Left hindlimb (tissue), 1 donor: ENCODE results near the gene GNB2.
"Not testable (repeated sequence)": the region's sequence is repeated elsewhere in the genome, so short reads cannot be mapped to it uniquely, and the experiment has no call there.

Experiments used
- DNase-seq: peaks from one replicate; pipeline ENCODE4 v3.0.0-alpha.2; 2018

Gene GNB2

GRCh38 chr7:100682228-100682741 is 8.7 kb downstream of the GNB2 start:
- no peak for DNase-seq

DNA sequence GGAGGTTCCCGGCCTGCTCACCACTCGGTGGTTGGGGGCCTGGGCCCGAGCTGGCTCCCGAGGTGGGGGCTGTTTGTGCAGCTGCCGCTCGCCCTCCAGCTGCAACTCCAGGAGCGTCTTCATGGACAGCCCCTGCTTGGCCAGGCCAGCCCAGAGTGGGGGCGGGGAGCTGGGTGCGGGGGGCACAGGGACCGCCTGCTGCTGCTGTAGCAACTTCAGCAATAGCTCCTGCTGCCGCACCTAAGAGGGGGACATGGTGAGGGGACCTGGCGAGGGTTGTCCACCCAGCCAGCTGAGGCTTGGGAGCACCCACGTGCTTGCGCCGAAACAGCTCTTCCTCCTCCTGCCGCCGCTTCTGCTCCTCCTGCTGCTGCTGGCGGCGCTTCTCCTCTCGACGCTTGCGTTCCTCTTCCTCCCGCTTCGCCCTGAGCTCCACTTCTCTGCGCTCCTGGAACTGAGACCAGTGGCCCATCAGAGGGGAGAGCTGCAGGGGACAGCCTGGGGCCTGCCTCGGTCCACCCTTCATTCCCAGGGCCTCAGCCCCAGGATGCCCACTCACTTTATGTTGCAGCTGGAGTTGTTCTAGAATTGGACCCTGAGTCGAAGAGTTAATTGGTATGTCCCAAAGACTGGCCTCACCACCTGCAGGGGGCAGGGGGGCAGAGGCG is 9.6 kb downstream of the GNB2 start:
- no peak for DNase-seq

DNA sequence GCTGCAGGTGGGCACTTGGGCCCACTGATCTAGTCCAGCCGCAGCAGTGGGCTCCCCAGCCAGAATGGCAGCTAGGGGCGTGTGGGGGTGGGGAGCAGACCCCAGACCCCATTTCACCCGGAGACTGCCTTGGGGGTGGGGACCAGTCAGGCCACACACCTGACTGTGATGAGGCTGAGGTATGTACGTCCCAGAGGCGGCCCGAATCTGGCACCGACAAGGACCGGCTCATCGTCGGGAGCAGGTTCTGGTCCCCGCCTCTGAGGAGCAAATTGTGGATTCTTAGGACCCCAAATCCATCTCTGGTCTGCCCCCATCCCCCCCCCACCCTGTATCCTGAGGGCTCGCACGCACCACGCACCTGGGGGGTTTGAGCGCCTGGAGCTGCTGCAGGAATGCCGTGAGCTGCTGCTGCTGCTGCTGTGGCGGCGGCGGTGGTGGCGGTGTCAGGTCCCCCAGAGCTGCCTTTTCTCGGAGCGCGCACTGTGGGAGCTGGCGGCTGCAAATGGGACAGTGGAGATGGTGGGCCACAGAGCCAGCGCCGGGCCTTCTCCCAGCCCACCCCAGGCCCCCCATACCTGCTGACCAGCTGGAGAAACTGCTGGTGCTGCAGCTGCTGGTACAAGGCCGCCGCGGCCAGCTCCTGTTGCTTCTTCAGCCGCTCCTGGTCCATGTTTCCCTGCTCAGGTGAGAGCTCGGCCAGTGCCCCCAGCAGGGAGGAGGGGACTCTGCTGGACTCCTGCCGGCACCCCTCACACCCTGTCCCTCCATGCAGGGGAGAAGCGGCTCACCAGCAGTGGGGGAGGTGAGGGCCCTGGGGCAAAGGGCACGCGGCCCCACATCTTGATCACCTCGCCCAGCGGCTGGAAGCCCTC is 10.4 kb downstream of the GNB2 start:
- no peak for DNase-seq

DNA sequence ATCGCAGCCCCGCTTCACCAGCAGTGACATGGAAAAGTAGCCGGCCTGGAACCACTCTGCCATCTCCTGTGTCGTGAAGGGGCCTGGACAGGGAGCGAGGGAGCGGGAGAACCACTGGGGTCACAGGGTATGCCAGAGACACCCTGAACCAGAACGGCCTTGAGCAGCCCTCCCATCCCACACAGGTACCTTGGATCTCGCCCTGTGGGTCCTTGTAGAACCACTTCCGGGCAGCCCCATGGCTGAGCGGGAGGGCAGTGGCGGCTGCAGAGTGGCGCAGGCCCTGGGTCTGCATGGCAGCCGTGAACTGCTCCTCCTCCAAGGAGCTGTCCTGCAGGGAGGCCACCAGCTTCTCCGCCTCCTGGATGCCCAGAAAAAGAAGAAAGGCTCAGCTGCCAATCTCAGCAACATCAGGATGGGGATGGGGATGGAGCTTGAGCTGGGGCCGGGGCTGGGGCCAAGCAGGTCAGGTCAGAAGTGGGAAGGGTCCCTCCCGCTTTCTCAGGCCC is 11.0 kb downstream of the GNB2 start:
- no peak for DNase-seq

- DNase-seq: no peak
Measured at GRCh38 chr7:100685049-100685605, 11.6 kb downstream of the GNB2 start.

DNA sequence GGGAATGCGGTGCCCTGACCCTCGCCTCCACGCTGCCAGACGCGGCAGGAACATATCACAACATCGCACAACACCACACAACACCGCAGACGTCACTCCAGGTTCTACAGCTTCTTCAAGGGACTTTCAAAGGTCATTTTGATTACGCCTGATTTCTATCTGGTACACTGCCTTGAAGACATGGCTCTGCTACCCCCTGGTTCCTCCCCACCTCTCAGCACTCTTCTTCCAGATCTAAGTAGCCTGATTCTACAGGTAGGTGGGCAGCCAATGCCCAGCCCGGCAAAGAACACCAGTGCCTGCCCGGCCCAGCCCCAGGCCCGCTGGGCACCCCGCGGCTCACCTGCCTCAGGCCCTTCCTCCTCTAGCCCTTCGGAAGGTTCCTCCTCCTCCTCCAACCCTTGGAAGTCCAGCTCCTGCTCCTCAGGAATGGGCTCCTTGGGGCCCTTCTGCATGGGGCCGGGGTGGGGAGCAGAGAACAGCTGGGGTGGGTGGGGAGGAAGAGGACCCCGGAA is 12.1 kb downstream of the GNB2 start:
- DNase-seq: no peak

DNA sequence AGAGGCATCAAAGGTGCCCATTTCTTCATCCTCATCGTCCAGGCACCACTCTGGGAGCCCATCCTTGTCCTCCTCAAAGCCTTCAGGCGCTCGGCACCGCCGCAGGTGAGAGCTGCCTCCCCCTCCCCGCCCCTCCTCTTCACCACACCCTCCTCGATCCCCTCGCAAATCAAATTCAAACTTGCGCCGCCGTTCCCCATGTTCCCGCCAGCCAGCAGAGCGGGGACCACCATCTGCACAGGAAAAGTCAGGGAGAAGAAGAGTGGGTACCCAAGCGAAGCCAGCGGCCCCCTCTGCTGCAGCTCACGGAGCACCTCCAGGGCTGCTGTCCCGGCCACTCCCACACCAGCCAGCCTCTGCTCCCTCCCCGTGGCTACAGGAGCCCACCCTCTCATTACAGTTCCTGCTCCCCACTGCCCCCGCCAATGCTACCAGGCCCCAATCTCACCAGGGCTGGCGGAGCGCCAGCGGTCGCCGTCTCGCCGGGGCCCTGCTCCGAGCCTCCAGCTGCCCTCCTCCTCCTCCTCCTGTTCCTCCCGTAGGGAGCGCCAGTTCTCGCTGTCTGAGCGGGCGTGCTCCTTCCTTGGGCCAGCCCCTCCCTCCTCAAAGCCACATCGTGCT is 12.8 kb downstream of the GNB2 start:
- DNase-seq: no peak

DNA sequence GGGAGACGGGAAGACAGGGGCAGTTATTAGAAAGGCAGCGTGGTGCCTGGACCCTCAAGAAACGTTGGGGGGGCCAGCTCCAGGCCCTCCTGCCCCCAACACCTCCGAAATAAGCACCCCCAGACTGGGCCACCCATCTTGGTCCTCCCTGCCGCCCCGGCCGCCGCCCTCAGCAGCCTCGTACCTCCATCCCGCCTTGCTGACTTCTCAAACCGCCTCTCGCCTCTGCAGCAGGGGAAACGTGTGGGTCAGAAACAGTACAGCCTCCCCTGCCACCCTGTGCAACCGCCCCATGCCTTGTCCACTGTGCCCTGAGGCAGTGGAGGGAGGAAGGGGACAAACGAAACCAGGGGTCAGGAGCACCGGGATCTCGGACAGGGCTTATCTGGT is 13.3 kb downstream of the GNB2 start:
- DNase-seq: no peak

DNA sequence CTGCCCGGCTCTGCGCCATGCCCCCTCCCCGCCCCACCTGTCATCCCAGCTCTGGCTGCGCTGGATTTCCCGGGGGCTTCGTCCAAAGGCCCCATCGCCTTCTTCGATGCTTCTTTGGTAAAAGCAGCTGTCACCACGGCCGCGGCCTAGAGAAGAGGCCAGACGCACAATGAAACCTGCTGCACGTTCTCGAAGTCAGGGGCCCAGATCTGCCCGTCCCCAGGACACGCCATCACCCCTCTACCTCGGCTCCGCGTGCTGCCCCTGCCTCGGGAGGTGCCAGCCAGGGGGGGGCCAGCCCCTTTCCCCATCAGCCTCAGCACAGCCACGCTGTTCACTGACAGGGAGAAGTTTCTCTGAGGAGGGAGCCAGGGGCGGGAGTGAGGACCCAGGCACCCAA is 13.7 kb downstream of the GNB2 start:
- DNase-seq: no peak

GRCh38 chr7:100687751-100688300 is 14.3 kb downstream of the GNB2 start:
- no peak for DNase-seq

DNA sequence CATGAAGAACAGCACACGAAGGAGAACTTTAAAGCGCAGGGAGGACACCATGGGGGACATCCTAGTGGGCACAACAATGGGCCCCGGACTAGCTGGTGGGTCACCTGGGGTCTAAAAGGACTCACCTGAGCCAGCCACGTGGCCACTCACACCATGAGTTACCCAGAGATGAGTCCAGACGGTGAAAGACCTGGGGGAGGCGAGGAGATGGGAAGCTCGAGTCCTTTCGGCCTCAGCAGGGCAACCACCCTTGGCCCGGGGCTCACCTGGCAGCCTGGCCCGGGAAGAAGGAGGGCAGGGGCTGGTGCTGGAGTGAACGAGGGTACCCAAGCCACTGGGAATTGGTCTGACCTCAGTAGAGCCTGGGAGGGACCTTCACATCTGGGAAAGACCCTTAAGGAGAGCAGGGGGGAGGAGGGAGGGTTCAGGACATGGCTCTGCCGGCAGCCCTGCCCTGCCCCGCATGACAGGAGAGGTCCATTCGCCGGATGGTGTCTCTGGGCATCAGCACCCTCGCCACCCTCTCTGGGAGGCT is 14.9 kb downstream of the GNB2 start:
- no peak for DNase-seq

- DNase-seq: no peak
Measured at GRCh38 chr7:100689230-100690135, 15.9 kb downstream of the GNB2 start.

DNA sequence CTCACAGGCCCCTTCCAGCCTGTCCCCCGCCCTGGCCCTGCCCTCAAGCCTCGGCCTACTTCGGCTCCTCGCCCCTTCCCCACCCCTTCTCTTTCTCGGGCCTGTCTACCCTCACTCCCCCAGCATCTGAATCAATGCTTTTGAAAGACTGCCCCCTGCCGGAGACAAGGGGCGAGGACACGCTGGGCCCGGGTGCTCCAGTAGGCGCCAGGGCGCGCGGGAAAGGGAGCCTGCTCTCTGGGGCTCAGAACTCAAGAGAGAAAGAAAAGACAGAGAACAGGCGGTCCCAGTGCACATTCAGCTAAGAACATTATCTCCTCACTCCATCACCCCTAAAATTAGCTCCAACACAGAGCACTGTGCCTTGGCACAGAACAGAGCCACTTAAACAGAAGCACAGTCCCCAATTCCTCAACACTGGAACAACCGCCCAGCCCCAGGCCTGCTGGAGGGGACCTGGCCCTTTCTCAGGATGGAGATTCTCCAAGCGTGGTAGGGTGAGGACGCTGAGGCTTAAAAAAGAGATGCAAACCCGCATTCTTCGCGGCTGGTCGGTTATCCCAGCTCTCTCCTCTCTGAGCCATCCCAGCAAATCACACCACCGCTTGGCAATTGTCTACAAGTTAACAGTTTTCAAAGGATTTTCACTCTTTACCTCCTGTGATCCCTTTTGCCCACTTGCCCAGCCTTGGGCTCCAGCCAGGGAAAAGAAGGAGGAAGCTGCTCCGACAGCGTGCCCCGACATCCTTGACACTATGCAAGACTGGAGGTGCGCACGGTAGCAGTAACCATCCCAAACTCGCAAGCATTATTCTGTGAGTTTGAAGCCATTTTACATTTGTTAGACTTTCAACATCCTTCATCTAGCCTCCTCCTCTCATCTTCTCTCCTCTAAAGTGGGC is 18.4 kb downstream of the GNB2 start:
- peak; percentile 83 for DNase-seq

DNA sequence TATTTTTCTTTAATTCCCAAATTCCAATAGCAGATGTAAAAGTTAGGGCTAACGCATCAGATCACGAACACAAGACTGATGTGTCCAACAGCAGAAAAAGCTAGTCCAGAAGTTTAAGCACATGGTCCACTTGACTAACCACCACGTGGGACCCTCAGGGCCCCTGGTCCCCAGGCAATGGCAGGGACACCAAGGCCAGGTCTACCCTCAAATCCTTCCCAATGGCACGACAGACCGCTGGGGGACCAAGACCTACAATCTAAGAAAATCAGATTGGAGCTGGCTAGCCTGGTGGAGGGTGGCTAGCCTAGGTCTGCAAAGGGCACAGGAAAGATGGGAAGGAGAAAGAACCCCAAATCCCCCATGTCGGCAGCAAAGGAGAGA is 19.0 kb downstream of the GNB2 start:
- no peak for DNase-seq

DNA sequence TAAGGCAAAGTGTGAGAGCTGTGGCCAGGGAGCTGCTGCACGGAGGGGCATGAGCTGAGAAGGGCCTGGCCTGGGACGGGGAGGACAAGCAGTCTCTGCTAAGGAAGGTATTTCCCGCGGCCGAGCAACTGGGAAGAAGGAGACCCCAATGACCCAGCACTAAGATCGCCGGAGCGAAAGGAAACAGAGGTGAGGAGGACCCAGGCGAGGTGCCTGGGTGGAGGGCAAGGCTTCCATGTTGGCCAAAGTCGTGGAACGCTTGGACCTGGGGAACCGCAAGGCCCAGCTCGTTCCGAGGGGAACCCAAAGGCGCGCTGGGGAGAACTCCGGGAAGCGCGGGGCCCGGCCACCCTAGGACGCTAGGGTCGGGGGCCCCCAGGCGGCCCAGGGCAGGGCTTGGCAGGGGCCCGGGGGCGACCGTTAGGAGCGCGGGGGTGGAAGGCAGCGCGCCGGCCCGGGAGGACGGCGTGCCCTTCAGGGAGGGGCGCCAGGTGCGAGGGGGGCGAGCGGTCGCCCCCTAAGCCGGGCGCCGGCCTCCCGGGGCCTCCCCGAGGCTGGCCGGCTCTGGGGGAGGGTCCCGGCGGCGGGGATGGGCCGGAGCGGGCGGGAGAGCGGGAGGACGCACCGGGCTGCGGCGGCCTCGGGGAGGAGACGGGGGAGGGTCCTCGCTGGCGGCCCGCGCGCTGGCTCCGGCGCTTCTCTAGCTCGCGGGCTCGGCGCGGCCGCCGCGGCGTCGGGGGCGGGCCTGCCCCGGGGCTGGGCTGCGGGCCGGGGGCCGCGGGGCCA is 20.0 kb downstream of the GNB2 start:
- no peak for DNase-seq

DNA sequence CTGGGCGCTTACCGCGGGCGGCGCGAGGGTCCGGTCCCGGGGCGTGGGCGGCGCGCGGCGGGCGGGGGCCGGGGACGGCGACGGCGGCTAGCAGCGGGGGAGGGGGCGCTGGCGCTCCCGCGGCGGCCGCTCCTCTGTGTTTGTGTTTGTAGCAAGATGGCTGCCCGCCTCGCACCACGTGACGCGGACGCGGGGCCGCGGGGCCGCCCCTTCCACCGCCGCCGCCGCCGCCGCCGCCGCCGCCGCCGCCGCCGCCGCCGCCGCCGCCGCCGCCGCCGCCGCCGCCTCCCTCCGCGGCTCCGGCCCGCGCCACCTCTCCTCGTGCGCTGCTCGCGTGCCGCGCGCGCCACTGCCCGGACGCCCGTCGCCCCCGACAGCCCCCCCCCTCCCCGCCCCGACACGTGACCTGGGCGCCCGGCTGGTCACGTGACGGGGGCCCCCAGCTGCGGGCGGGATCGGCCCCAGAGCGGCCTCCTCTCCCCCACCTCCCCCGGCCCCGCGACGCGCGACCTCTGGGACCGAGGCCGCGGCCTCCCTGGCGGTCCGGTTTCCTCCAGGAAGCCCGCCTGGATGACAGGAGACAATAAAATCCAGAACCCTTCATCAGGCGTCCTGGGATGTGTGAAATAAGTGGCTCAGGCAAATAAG is 20.7 kb downstream of the GNB2 start, which contains the start of gene GIGYF1:
Gene GIGYF1, minus strand, starts transcription at position 153 of the 648 bp plus-strand sequence. CDS start 6,012 bp downstream, outside the sequence.
- peak; percentile 83 for DNase-seq

DNA sequence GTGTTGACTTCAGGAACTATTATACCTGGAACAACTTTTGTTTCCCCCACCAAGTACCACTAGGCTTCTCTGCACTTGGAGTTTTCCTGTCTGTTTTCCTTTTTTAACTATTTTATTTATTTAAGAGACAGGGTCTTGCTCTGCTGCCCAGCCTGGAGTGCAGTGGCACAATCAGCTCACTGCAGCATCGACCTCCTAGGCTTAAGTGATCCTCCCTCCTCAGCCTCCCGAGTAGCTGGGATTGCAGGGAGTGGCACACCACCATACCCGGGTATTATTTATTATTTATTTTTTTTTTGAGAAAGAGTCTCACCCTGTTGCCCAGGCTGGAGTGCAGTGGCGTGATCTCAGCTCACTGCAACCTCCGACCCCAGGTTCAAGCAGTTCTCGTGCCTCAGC is 22.6 kb downstream of the GNB2 start:
- no peak for DNase-seq

DNA sequence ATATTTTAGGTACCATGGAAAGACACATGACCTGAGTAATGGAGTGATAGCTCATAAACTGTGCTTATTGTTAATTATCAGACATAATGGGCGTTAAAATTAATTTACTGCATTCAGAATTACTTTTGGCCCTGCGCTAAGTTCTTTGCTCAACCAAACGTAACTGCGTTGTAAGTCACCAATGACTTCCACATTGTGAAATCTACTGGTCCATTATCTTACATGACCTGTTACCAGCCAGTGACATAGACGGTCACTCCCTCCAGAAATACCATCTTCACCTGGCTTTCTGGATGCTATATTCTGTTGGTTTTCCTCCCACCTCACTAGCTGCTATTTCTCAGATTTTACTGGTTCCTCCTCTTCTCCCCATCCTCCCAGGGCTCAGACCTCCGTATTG is 25.5 kb downstream of the GNB2 start:
- no peak for DNase-seq

- DNase-seq: not testable (repeated sequence)
Measured at GRCh38 chr7:100701089-100701488, 27.5 kb downstream of the GNB2 start.
